ENCODE measurements around the gene TNFSF11. TPM values are rescaled to one million over a fixed set of nuclear protein-coding genes. Genes with fewer than 3 reads are reported as not detected.

Gene TNFSF11
- polyA plus RNA-seq, 3 donors, result not detected

DNA sequence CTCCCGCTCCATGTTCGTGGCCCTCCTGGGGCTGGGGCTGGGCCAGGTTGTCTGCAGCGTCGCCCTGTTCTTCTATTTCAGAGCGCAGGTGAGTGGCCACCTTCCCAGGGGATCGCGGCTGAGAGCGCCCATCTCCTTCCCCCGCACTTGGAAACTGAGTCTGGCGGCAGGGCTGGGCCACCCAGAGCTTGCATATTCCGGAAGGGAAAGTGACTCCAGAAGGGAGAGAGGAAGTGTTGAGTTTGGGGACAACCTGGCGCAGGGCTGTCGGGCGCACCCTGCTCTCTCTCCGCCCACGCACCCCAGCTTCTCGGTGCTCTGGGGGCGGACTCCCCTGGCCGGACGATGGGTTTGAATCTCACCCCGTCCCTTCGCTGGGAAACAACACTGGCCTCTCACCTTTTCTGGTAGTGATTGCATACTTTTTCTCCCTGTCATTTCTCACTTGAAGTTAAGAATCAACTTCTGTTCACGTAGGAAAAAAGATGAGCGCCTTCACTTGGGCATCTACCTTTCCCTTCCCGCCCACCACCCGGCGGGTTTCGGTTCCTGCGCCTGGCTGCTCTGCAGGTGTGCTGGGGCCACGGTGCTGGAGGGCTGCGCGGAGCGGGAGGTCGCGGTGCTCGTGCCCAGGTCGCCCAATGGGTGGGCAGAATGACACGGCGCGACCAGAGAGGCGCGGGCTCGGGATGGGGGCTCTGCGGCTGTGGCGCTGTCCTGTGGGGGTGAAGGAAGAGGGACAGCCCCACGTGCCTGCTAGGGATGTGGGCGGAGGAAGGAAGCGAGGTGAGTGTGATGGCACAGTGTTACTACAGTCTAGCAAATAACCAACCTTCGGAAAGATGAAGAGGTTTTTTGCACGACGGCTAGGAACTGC, 721 bp downstream of the TNFSF11 start:
- peaks cover 2 to 20% (median 9%) of the 10 kb centered on the region in 7 donors for H3K9me3 Mint-ChIP-seq
- peaks cover 16% of the 10 kb centered on the region for H3K4me1 Mint-ChIP-seq
- no peak overlapping the region for H3K9ac ChIP-seq (ENCODE audit: insufficient read depth, low read length, poor library complexity, severe bottlenecking)
- H3K9me3 ChIP-seq (replicated peaks in 1 of 2; ENCODE audit: control insufficient read depth in 1 of 2, insufficient read depth in 1 of 2, low read length in 2 of 2), result peaks cover 0 to 3% of the 10 kb centered on the region in 2 donors
- no peak for DNase-seq
- H3K36me3 Mint-ChIP-seq, result no peaks in the 10 kb centered on the region
- peak overlapping the region; percentile 69 to 90 for H3K4me3 Mint-ChIP-seq
- H3K4me2 ChIP-seq (replicated peaks; ENCODE audit: extremely low read depth, low read length, poor library complexity, severe bottlenecking), result peak overlapping the region; percentile 78
- H3K4me1 ChIP-seq (ENCODE audit: control insufficient read depth in 1 of 2, insufficient read depth in 2 of 2, low read length in 2 of 2), result peaks cover 12 to 20% of the 10 kb centered on the region in 2 donors
- peak overlapping the region; percentile 33 for H2AFZ ChIP-seq (ENCODE audit: insufficient read depth, low read depth, low read length, poor library complexity, severe bottlenecking)
- peaks cover 30 to 44% of the 10 kb centered on the region in 2 donors for H3K27me3 ChIP-seq (ENCODE audit: control insufficient read depth in 2 of 2, insufficient read depth in 2 of 2, low read length in 2 of 2)
- H3K36me3 ChIP-seq (replicated peaks in 1 of 2; ENCODE audit: control insufficient read depth in 1 of 2, insufficient read depth in 2 of 2, low read length in 2 of 2), result no peaks in the 10 kb centered on the region
- peak overlapping the region in 1 of 3 experiments; percentile 62 for H3K4me3 ChIP-seq (replicated peaks in 1 of 3; ENCODE audit: low read depth in 2 of 3, low read length in 3 of 3)
- intact Hi-C loops (cut with micrococcal nuclease), result no loop called here
- WGBS (ENCODE audit: insufficient coverage), result 2% methylated on average over 44 of the region's 51 CpGs
- no peak overlapping the region for H3K27ac ChIP-seq (ENCODE audit: low read depth in 1 of 2, low read length in 2 of 2)
- peaks cover 34 to 50% (median 39%) of the 10 kb centered on the region in 3 donors for H3K27me3 Mint-ChIP-seq (ENCODE audit: low read depth in 3 of 3)
- H3K79me2 ChIP-seq (ENCODE audit: insufficient read depth, low read length), result no peaks in the 10 kb centered on the region
- no peaks in the 10 kb centered on the region for H4K20me1 ChIP-seq (ENCODE audit: insufficient read depth, low read length)
- no peak for TF ChIP-seq CTCF (IDR thresholded peaks at IDR 0.05)
- peak overlapping the region in 1 of 7 donors; percentile 70 for H3K27ac Mint-ChIP-seq

GRCh38 chr13:42575938-42576337, 2.0 kb downstream of the TNFSF11 start:
- H3K4me2 ChIP-seq (replicated peaks; ENCODE audit: extremely low read depth, low read length, poor library complexity, severe bottlenecking), result no peak overlapping the region
- H3K9me3 Mint-ChIP-seq, result peaks cover 2 to 20% (median 9%) of the 10 kb centered on the region in 7 donors
- no peak for TF ChIP-seq CTCF (IDR thresholded peaks at IDR 0.05)
- H3K79me2 ChIP-seq (ENCODE audit: insufficient read depth, low read length), result no peaks in the 10 kb centered on the region
- H4K20me1 ChIP-seq (ENCODE audit: insufficient read depth, low read length), result no peaks in the 10 kb centered on the region
- no peak overlapping the region for H3K27ac ChIP-seq (ENCODE audit: low read depth in 1 of 2, low read length in 2 of 2)
- no peak overlapping the region for H3K4me3 ChIP-seq (replicated peaks in 1 of 3; ENCODE audit: low read depth in 2 of 3, low read length in 3 of 3)
- H3K9me3 ChIP-seq (replicated peaks in 1 of 2; ENCODE audit: control insufficient read depth in 1 of 2, insufficient read depth in 1 of 2, low read length in 2 of 2), result peaks cover 0 to 3% of the 10 kb centered on the region in 2 donors
- peaks cover 30 to 44% of the 10 kb centered on the region in 2 donors for H3K27me3 ChIP-seq (ENCODE audit: control insufficient read depth in 2 of 2, insufficient read depth in 2 of 2, low read length in 2 of 2)
- H3K27me3 Mint-ChIP-seq (ENCODE audit: low read depth in 3 of 3), result peaks cover 34 to 50% (median 39%) of the 10 kb centered on the region in 3 donors
- DNase-seq, result no peak
- no peaks in the 10 kb centered on the region for H3K36me3 ChIP-seq (replicated peaks in 1 of 2; ENCODE audit: control insufficient read depth in 1 of 2, insufficient read depth in 2 of 2, low read length in 2 of 2)
- H3K9ac ChIP-seq (ENCODE audit: insufficient read depth, low read length, poor library complexity, severe bottlenecking), result no peak overlapping the region
- peaks cover 14% of the 10 kb centered on the region for H3K4me1 Mint-ChIP-seq
- H3K4me3 Mint-ChIP-seq, result peak overlapping the region in 1 of 2 donors; percentile 90
- 86% methylated on average over 2 of the region's 7 CpGs for WGBS (ENCODE audit: insufficient coverage)
- H2AFZ ChIP-seq (ENCODE audit: insufficient read depth, low read depth, low read length, poor library complexity, severe bottlenecking), result no peak overlapping the region
- H3K36me3 Mint-ChIP-seq, result no peaks in the 10 kb centered on the region
- intact Hi-C loops (cut with micrococcal nuclease), result no loop called here
- no peak overlapping the region for H3K27ac Mint-ChIP-seq
- peaks cover 12 to 20% of the 10 kb centered on the region in 2 donors for H3K4me1 ChIP-seq (ENCODE audit: control insufficient read depth in 1 of 2, insufficient read depth in 2 of 2, low read length in 2 of 2)
